ENCODE measurements around the gene SEC16B. TPM values are rescaled to one million over a fixed set of nuclear protein-coding genes. Genes with fewer than 3 reads are reported as not detected.

SEC16B gene
- total and polyA plus RNA-seq, 9 of the 15 experiments (the other 6 are each of a cell fraction or from before 2014, with no cell fraction given): not detected

DNA sequence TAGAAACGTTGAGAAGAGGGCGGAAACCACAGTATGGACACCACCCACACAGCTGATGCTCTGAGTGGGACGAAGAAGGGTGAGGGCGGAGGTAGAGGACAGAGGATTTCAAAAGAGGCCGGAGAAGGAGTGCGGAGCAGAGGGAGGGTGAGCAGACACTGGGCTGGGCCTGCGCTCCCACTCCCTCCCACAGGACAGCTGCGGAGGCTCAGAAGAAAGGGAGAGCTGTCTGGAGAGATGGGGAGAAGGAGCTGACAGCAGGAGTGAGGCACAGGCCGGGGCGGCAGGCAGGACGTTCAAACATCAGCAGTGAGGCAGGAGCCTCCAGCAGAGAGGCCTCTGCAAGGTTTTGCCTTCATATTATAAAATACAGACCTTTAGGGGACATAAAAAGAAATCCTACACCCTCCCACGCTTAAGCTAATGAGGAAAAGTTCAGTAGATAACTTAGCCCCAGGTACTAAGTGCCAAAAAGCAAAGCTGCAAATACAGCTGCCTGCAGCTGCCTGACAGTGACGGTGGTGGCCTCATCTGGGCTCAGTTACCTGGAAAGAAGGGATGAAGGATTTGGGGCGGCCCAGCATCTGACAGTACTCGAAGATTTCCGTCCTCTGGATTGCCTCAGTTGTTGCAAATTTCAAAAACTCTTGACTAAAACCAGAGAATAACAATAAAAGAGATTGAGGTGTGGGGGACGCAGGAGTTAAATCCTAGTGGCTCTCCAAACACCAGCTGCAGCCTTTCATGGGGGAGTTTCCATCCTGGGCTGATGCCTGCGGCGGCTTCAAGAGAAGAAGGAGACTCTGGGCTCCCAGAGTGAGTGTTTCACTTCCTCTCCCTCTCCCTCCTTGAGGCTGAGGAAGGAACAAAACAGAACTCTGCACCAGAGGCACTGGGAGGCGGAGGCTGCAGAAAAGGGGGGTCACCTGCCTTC, 25.6 kb downstream of the SEC16B start:
- Histone ChIP-seq H3K79me2 (ENCODE audit: control insufficient read depth, insufficient read depth, low read length) (no peaks in the 10 kb centered on the region), H3K9me1 (ENCODE audit: control insufficient read depth, insufficient read depth, low read length) (no peaks in the 10 kb centered on the region), H2AFZ (ENCODE audit: low read depth, low read length) (no peak overlapping the region), H4K20me1 (replicated peaks; ENCODE audit: control insufficient read depth, insufficient read depth, low read length) (no peaks in the 10 kb centered on the region; the same call in 1 of the 2 replicates), H3K4me2 (ENCODE audit: insufficient read depth, low read length) (no peak overlapping the region), H3K27me3 (ENCODE audit: control insufficient read depth in 2 of 2, insufficient read depth in 2 of 2, low read length in 2 of 2) (peaks cover 0 to 7% of the 10 kb centered on the region in 2 experiments; a peak in 1 of 5 replicates), H3K9me3 (replicated peaks; ENCODE audit: control insufficient read depth, insufficient read depth, low read depth, low read length) (no peaks in the 10 kb centered on the region), H3K9ac (ENCODE audit: insufficient read depth in 1 of 2, low read depth in 2 of 2, low read length in 2 of 2) (no peak overlapping the region), H3K4me3 (no peak overlapping the region), H3K4me1 (replicated peaks in 1 of 2; ENCODE audit: control insufficient read depth in 2 of 2, insufficient read depth in 2 of 2, low read length in 2 of 2) (no peaks in the 10 kb centered on the region), H3K36me3 (ENCODE audit: control insufficient read depth, insufficient read depth, low read length) (no peaks in the 10 kb centered on the region), H3K27ac (ENCODE audit: extremely low read depth, low read depth, low read length) (no peak overlapping the region)
- ChIA-PET POLR2A (interaction anchor here (0.6 kb wide), 1 partner anchor 532 kb away, joined by 3 read pairs; no protein-coding TSS in a partner anchor), CTCF (ENCODE audit: low intra/inter-chr PET ratio) (interaction anchor here (0.9 kb wide), 1 partner anchor 1047 kb away, joined by 5 read pairs; no protein-coding TSS in a partner anchor)
- DNase-seq (ENCODE audit: extremely low read depth in 1 of 4, low spot score in 3 of 4): no peak
- WGBS (ENCODE audit: insufficient coverage, low coverage, missing lambda C conversion rate): under 1% methylated on average over 20 of the region's 20 CpGs
- TF ChIP-seq ETS2 (tag; IDR thresholded peaks at IDR 0.05; ENCODE audit: borderline replicate concordance, poor library complexity, severe bottlenecking): no peak
- TF ChIP-seq NUFIP1 (IDR thresholded peaks at IDR 0.05; ENCODE audit: partially characterized antibody): no peak
- TF ChIP-seq ELF4 (CRISPR knock-in tag; IDR thresholded peaks at IDR 0.05): no peak
- TF ChIP-seq ZNF121 (CRISPR knock-in tag; conservative IDR thresholded peaks at IDR 0.05): no peak
- TF ChIP-seq PRPF4 (IDR thresholded peaks at IDR 0.05; ENCODE audit: insufficient read depth, low read depth, low read length, poor library complexity, severe bottlenecking): no peak
- intact Hi-C loops (cut with micrococcal nuclease) (loop anchor here (10.0 kb wide), 1 partner anchor 689 kb away; no protein-coding TSS in a partner anchor), in situ Hi-C loops (cut with MboI) (loop anchor here (25.0 kb wide), 1 partner anchor 1382 kb away; no protein-coding TSS in a partner anchor)
- no peak for FAIRE-seq
- no TSS peak for BruUV-seq (replicated peaks)
- ATAC-seq: no peak

All from K562 (cell line).